H9 (cell line): Measurements from ENCODE around the gene XPR1. TPM values are rescaled to one million over a fixed set of nuclear protein-coding genes. Genes with fewer than 3 reads are reported as not detected.

Source experiments
- DNase-seq: peaks from one replicate; pipeline ENCODE4 v3.0.0-alpha.2; 2017
- H2AFZ ChIP-seq: one replicate; pipeline ENCODE4 v1.6.1; 2013; ENCODE audit warnings: mild to moderate bottlenecking, low read length, control low read depth, moderate library complexity
- H2AK5ac ChIP-seq: 2 replicates; pipeline ENCODE4 v1.6.1; 2013; ENCODE audit warnings: low read length, control low read depth, mixed read lengths; ENCODE audit not compliant: insufficient read length
- H2BK120ac ChIP-seq: one replicate; pipeline ENCODE4 v1.6.1; 2013; ENCODE audit warnings: low read depth, mild to moderate bottlenecking, low read length, control low read depth, inconsistent platforms; ENCODE audit not compliant: poor library complexity, severe bottlenecking
- H2BK12ac ChIP-seq: 2 replicates; pipeline ENCODE4 v1.6.1; 2013; ENCODE audit warnings: low read length, control low read depth, mixed read lengths, low read depth; ENCODE audit not compliant: insufficient read length
- H2BK15ac ChIP-seq: 2 replicates; pipeline ENCODE4 v1.6.1; 2013; ENCODE audit warnings: low read depth, low read length, control low read depth
- H2BK20ac ChIP-seq: one replicate; pipeline ENCODE4 v1.6.1; 2013; ENCODE audit warnings: low read depth, mild to moderate bottlenecking, low read length, control low read depth, inconsistent platforms; ENCODE audit not compliant: poor library complexity, severe bottlenecking
- H2BK5ac ChIP-seq: 2 replicates; pipeline ENCODE4 v1.6.1; 2013; ENCODE audit warnings: low read length, control low read depth, mixed read lengths; ENCODE audit not compliant: insufficient read length
- H3K14ac ChIP-seq: 2 replicates; pipeline ENCODE4 v1.6.1; 2013; ENCODE audit warnings: low read length, control low read depth; ENCODE audit not compliant: insufficient read depth
- H3K18ac ChIP-seq: 2 replicates; pipeline ENCODE4 v1.6.1; 2013; ENCODE audit warnings: low read depth, mild to moderate bottlenecking, mixed read lengths, low read length, control low read depth; ENCODE audit not compliant: insufficient read length
- H3K23ac ChIP-seq: 2 replicates; pipeline ENCODE4 v1.6.1; 2013; ENCODE audit warnings: low read length, control low read depth, mixed read lengths, low read depth; ENCODE audit not compliant: insufficient read length
- H3K23me2 ChIP-seq: 2 replicates; pipeline ENCODE4 v1.6.1; 2013; ENCODE audit warnings: low read depth, mild to moderate bottlenecking, mixed read lengths, low read length, control low read depth; ENCODE audit not compliant: insufficient read length, poor library complexity, severe bottlenecking
- H3K27ac ChIP-seq: 2 replicates; pipeline ENCODE4 v1.5.1; 2013; ENCODE audit warnings: low read length, control low read depth, mixed read lengths, low read depth; ENCODE audit not compliant: insufficient read length
- H3K27me3 ChIP-seq: 2 replicates; pipeline ENCODE4 v1.6.1; 2013; ENCODE audit warnings: low read length, control low read depth, inconsistent platforms; ENCODE audit not compliant: insufficient read depth
- H3K4ac ChIP-seq: 2 replicates; pipeline ENCODE4 v1.6.1; 2013; ENCODE audit warnings: low read depth, mild to moderate bottlenecking, control low read depth, inconsistent platforms, low read length, moderate library complexity
- H3K4me1 ChIP-seq: 2 replicates; pipeline ENCODE4 v1.6.1; 2013; ENCODE audit warnings: low read length, control low read depth, inconsistent platforms; ENCODE audit not compliant: insufficient read depth
- H3K4me2 ChIP-seq: 2 replicates; pipeline ENCODE4 v1.6.1; 2013; ENCODE audit warnings: low read length, control low read depth, mixed read lengths; ENCODE audit not compliant: insufficient read length, insufficient read depth
- H3K56ac ChIP-seq: 2 replicates; pipeline ENCODE4 v1.6.1; 2013; ENCODE audit warnings: low read depth, mild to moderate bottlenecking, mixed read lengths, low read length, control low read depth; ENCODE audit not compliant: insufficient read length
- H3K79me1 ChIP-seq: 2 replicates; pipeline ENCODE4 v1.6.1; 2013; ENCODE audit warnings: low read depth, mild to moderate bottlenecking, moderate library complexity, low read length, control low read depth, inconsistent platforms; ENCODE audit not compliant: insufficient read depth, poor library complexity, severe bottlenecking
- H3K79me2 ChIP-seq: 2 replicates; pipeline ENCODE4 v1.6.1; 2013; ENCODE audit warnings: low read length, control low read depth, inconsistent platforms; ENCODE audit not compliant: insufficient read depth
- H3K9ac ChIP-seq: 2 replicates; pipeline ENCODE4 v1.6.1; 2013; ENCODE audit warnings: low read length, control low read depth, mixed read lengths; ENCODE audit not compliant: insufficient read length; ENCODE audit errors: extremely low read depth
- H3K9me3 ChIP-seq: one replicate; pipeline ENCODE4 v1.6.1; 2013; ENCODE audit warnings: low read depth, low read length, inconsistent platforms; ENCODE audit not compliant: control insufficient read depth
- H3T11ph ChIP-seq: one replicate; pipeline ENCODE4 v1.6.1; 2013; ENCODE audit warnings: mild to moderate bottlenecking, low read length, control low read depth, inconsistent platforms
- H4K20me1 ChIP-seq: one replicate; pipeline ENCODE4 v1.6.1; 2013; ENCODE audit not compliant: control insufficient read depth, insufficient read length, insufficient read depth
- H4K5ac ChIP-seq: 2 replicates; pipeline ENCODE4 v1.6.1; 2013; ENCODE audit warnings: low read depth, mild to moderate bottlenecking, mixed read lengths, low read length, control low read depth; ENCODE audit not compliant: insufficient read length
- H4K8ac ChIP-seq: replicated peaks from 2 replicates; pipeline ENCODE4 v1.6.1; 2013; ENCODE audit warnings: low read length, control low read depth, mixed read lengths, low read depth; ENCODE audit not compliant: insufficient read length
- H4K91ac ChIP-seq: 2 replicates; pipeline ENCODE4 v1.6.1; 2013; ENCODE audit warnings: low read depth, mild to moderate bottlenecking, moderate library complexity, mixed read lengths, low read length, control low read depth; ENCODE audit not compliant: insufficient read length
- H3K27ac Mint-ChIP-seq, 3 experiments: 2 replicates in 2 of 3; 3 replicates in 1 of 3; pipeline ENCODE4 v1.8.0; 2020 to 2021; ENCODE audit warnings: mixed read lengths in 3 of 3, mild to moderate bottlenecking in 1 of 3, moderate library complexity in 1 of 3
- H3K27me3 Mint-ChIP-seq: 2 replicates; pipeline ENCODE4 v1.8.0; 2021; ENCODE audit warnings: low read depth, mild to moderate bottlenecking, moderate library complexity, mixed read lengths
- H3K36me3 Mint-ChIP-seq, 3 experiments: 2 replicates in 2 of 3; 3 replicates in 1 of 3; pipeline ENCODE4 v1.8.0; 2020 to 2021; ENCODE audit warnings: low read depth in 3 of 3, mixed read lengths in 3 of 3; ENCODE audit not compliant: insufficient read depth in 1 of 3
- H3K4me1 Mint-ChIP-seq, 2 experiments: 2 replicates each; pipeline ENCODE4 v1.8.0; 2020; ENCODE audit warnings: mixed read lengths in 2 of 2
- H3K4me3 Mint-ChIP-seq, 2 experiments: 2 replicates in 1 of 2; 3 replicates in 1 of 2; pipeline ENCODE4 v1.8.0; 2020 to 2021; ENCODE audit warnings: mild to moderate bottlenecking in 2 of 2, mixed read lengths in 2 of 2, moderate library complexity in 1 of 2
- H3K9me3 Mint-ChIP-seq, 2 experiments: 2 replicates in 1 of 2; 3 replicates in 1 of 2; pipeline ENCODE4 v1.8.0; 2020; ENCODE audit warnings: mild to moderate bottlenecking in 2 of 2, mixed read lengths in 2 of 2, moderate library complexity in 1 of 2
- CTCF ChIP-seq: fragments of 200-600 bp; sonication (generic); conservative IDR thresholded peaks from 3 replicates; pipeline ENCODE4 v1.8.0; 2021; ENCODE audit warnings: antibody characterized with exemption, mild to moderate bottlenecking
- WGBS: extraction: QIAGEN DNeasy Blood & Tissue Kit; methylation state at CpG from one replicate; pipeline ENCODE4 v1.1.7; 2013; ENCODE audit warnings: missing lambda C conversion rate, low lambda C conversion rate, mixed read lengths; ENCODE audit not compliant: insufficient read length; ENCODE audit errors: extremely low coverage; 5-methylcytosine and 5-hydroxymethylcytosine counted together
- total RNA-seq: library from RNA; stranded (reverse); gene quantifications from 2 replicates; pipeline ENCODE4 v1.2.1, GENCODE V29; 2021

XPR1 gene
- total RNA-seq, 1 experiment from 2014 or later, result 34.1 TPM

DNA sequence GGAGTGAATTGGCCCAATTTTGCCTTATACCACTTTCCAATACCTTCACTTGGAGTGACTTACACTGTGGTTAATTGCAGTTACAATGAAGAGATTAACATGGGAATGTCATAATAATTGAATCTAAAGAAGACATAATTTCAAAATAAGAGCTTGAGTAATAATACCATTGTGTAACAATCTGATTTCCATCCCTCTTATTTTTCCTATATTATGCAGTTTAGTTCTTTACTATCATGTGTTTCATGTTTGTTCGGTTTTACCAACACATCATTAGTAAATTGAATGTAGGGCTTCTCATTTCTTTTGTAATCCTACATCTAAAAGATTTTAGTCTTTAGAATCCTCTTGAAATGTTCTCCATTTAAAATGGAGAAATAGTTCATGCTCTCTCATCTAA, 19.2 kb upstream of the XPR1 start:
- Histone ChIP-seq H3K4me2 (no peak overlapping the region), H3T11ph (no peak overlapping the region), H4K5ac (no peak overlapping the region), H3K14ac (no peak overlapping the region), H4K91ac (no peak overlapping the region), H3K23ac (no peak overlapping the region), H3K27me3 (no peaks in the 10 kb centered on the region), H2BK120ac (no peak overlapping the region), H3K56ac (no peak overlapping the region), H2BK12ac (no peak overlapping the region), H3K23me2 (no peaks in the 10 kb centered on the region), H3K79me1 (no peaks in the 10 kb centered on the region), H2AK5ac (no peak overlapping the region), H3K9me3 (no peaks in the 10 kb centered on the region), H3K4me1 (no peaks in the 10 kb centered on the region; the same call in 1 of the 2 replicates), H2BK15ac (no peak overlapping the region), H4K8ac (no peak overlapping the region), H4K20me1 (no peaks in the 10 kb centered on the region), H2BK5ac (no peak overlapping the region), H2BK20ac (no peak overlapping the region), H3K9ac (no peak overlapping the region), H2AFZ (no peak overlapping the region), H3K79me2 (no peaks in the 10 kb centered on the region), H3K27ac (no peak overlapping the region), H3K18ac (no peak overlapping the region), H3K4ac (no peak overlapping the region)
- Mint-ChIP-seq H3K36me3 (no peaks in the 10 kb centered on the region), H3K27me3 (no peaks in the 10 kb centered on the region), H3K9me3 (no peaks in the 10 kb centered on the region), H3K4me3 (no peak overlapping the region), H3K4me1 (peaks cover 18 to 20% of the 10 kb centered on the region in 2 experiments), H3K27ac (no peak overlapping the region)
- no peak for DNase-seq
- WGBS, result no CpG with 5 or more reads among the region's 1 CpG
- no peak for TF ChIP-seq CTCF
